Stimulated activated CD4-positive, alpha-beta T cell treated with anti-CD3 and anti-CD28 coated beads, Interleukin-1b, Interleukin-23, amount 100 ng/mL, for 48 hours (primary cell): Measurements from ENCODE around the gene EPB41L3.
"Not testable (repeated sequence)": the region's sequence is repeated elsewhere in the genome, so short reads cannot be mapped to it uniquely, and the experiment has no call there.

Source experiments
- DNase-seq: peaks from one replicate; pipeline ENCODE4 v3.0.0-alpha.2; 2020

EPB41L3 gene

DNA sequence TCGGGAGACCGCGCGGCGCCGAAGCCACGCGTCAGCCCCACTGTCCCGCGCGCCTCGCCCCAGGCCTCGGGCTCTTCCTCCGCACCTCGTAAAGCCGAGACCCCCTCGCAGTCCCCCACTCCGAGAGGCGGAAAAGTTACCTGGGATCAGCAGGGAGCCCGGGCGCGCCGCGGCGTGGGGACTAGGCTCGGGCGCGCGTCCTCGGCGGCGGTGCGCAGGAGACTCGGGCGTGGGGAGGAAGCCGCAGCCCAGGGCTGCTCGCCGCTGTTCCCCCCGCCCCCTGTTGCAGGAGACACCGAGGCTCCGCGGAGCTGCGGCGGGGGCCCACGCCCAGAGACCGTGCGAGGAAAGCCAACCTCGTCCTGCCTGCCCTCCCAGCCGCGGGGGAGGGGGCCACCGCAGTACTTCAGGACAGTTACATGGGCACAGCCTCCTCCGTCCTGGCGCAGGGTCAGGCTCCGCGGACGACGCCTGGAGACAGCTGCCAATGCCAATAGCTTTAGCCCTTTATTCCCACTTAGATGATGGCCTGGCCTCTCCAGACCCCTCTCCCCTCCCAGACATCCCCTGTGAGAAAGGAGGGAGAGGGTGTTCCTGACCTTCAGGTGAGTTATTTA lies at the start of gene EPB41L3:
Gene EPB41L3 (minus strand): TSS at position 225 of the 617 bp plus-strand sequence. CDS start 54,814 bp downstream, outside the sequence.
- no peak for DNase-seq

DNA sequence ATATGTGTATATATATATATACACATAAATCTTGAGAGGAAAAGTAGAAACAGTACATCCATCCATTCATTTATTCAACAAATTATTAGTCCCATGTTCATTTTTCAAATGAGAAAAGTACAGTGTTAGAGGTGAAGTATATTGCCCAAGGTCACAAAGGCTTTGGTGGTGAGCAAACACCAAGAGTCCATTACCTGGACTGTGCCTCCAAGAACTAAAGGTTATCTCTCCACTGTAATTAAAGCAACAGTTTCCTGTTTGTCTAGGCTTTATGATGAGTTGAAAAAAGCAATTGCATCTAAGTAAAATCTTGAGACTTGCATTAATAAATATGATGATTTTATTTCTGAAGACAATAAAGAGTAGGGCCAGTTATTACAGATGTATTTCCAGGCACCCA lies 44.7 kb upstream of the EPB41L3 start:
- no peak for DNase-seq

DNA sequence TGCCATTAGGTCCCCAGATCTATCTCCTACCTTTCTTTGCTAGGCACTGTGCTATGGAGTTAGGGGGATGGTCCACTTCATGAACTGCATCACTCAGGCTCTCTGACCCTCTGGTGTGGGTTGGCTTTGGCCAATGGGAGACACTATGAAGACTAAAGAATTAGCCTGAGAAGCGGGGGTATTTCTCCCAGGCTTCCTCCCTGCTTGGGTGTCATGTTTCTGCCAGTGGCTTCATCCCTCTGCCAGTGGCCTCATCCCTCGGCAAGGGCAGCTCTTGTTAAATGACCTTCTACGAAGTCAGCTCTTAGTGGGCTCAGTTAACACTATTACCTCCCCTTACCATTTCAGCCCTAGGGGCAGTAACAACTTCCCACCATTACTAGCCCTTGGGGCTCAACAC lies 41.9 kb upstream of the EPB41L3 start:
- DNase-seq: no peak

DNA sequence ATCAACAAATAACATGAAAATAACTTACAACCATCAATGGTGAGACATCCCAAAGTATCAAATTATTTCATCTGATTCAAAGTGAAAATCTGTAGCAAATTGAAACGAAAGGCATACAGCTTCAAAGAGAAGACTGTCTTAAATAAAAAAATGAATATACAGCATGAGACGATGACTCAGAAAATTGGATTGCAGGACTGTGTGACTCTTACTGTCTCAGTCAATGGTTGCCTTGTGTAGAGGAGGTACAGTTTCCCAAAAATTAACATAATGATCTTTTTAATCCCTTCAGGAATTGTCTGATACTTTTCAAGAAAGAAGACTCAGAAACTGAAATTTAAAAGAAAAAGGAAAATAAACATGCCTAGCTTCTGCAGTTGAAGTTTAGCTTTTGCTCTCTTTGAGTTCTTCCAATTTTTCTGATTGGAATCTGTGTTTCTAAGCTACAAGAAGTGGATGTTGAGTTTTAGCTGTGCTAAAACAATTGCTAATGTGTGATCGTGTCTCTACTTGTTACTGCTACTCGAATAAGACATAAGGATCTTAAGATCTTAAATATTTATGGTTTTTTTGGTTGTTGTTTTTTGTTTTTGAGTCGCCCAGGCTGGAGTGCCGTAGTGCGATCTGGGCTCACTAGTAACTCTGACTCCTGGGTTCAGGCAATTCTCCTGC lies 41.1 kb upstream of the EPB41L3 start:
- DNase-seq: no peak

DNA sequence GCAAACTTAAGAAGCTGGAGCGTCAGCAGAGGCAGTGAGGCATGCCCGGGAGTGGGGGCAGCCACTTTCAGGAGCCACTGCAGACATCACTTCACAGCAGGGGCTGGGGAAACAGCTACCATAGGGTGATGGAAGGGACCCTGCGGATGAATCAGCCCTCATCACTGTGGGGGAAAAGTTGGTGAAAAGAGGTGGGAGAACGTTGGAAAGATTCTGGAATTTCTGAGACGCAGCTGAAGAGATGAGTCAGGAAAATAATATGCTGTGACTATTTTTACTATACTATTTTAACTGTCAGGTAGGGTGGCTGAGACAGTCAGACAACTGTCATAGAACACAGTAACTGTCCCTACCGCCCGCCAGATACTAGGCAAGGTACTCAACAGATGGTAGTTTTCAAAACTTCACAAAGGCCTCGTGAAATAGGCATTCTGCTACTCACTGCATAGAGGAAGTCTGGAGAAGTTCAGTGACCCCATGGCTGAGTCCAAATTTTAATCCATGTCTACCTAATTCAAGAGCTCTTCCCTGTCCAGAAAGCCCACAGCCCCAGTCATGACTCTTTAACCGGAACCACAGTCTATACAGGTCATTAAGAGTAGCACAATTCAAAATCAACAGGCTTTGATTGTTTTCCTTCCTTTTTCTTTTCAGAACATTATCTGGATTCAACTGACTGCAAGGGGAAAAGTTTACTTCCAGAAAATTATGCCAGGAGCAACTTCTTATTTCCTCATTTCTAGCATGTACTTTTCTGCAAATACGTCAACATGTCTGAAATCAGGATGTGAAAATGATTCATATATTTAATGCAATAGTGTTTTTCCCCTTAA lies 39.3 kb upstream of the EPB41L3 start:
- no peak for DNase-seq

DNA sequence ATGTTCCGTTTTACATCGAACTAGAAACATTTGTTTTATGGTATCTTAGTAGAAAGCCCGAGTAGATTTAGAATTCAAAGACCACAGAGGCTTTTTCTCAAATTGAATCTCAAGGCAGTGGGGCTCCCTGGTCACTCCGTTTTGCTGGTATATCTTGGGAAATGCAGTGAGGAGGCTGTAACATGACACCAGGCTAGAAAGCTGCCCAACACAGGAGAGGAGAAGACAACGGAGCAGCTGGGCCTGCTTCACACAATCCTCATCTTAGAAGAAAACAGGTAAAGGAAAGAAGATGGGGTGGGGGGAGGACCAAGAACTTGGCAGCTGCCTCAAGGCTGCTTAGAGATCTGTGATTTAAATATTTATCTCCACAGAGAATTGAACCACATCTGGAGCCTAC lies 38.3 kb upstream of the EPB41L3 start:
- DNase-seq: no peak

DNA sequence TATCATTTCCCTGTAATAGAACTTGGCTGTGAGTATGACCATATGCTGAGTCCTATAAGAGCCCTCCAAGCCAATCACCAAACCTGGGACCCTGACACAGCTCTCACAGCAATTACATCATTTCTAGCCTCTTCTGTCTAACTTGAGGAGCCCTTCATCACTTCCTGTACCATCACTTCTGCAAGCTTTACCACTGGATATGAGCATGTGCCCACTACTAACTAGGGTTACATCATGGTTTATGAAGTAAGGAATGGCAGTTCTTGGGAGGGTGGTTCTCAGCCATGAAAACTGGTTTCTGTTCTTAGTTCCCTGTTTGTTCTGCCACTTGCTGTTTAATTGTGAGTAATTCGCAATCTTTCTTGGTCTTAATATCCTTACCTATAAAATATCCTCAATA lies 31.0 kb upstream of the EPB41L3 start:
- DNase-seq: no peak

DNA sequence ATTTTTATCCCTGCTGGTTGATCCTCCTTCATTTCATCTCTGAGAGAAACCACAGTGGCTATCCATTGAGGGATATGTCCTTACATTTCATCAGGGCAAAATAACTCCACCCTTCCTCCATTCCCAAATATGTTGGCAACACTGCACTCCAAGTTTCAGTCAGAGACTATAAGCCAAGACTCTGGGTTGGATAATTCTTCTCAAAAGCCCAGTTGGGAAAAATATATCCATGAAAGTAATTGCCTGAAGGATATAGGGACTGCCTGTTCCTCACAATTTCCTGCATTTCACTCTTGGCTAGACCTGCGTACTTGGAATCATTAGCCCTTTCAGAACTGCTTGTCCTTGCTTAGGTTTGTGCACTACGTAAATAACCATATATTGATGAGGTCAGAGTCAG lies 27.9 kb upstream of the EPB41L3 start:
- DNase-seq: no peak

DNA sequence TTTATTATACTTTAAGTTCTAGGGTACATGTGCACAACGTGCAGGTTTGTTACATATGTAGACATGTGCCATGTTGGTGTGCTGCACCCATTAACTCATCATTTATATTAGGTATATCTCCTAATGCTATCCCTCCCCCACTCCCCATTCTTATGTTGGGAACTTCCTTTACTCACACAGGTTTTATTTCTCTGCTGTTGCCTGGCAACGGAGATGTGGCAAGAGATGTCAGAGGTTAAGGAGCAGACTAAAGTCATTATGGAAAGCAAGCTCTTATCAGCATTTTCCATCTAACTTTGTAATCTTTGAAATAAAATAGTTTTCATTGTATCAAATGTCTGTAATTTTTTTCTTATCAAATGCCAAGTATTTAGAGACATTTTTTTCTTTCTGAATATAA lies 26.8 kb upstream of the EPB41L3 start:
- DNase-seq: not testable (repeated sequence)

DNA sequence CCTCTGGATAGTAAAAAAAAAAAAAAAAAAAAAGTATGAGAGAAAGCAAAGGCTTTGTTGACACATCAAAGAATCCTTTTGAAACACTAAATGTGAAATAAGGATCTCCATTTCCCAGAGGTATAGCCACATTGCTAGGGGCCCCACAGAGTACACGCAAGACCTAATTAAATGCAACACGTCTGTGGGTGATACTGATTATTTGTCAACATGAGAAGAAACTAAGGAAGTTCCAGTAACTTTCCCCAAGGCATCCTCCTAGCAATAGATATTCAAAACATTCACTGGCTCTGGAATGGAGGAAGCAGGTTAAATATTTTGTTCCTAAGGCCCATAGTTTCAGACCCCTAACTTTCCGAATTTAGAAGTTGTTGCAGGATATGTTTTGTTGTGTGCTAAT lies 24.6 kb upstream of the EPB41L3 start:
- no peak for DNase-seq

DNA sequence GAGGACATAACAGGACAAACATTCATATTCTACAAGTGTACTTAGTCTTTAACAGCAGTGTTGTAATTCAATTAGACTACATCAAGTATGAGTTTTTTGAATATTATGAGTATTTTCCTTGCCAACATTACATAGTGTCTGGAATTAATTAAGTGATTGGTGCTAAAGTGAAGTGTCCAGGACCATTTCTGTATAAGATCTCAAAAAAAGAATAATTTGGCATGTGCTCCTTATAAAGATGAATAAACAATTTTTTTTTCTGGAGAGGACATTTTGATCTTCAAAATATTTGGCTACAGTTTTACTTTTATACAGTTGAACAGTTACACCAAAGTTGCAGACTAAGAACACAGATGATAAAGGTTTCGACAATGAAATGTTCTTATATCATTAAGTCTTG lies 15.1 kb upstream of the EPB41L3 start:
- DNase-seq: no peak

DNA sequence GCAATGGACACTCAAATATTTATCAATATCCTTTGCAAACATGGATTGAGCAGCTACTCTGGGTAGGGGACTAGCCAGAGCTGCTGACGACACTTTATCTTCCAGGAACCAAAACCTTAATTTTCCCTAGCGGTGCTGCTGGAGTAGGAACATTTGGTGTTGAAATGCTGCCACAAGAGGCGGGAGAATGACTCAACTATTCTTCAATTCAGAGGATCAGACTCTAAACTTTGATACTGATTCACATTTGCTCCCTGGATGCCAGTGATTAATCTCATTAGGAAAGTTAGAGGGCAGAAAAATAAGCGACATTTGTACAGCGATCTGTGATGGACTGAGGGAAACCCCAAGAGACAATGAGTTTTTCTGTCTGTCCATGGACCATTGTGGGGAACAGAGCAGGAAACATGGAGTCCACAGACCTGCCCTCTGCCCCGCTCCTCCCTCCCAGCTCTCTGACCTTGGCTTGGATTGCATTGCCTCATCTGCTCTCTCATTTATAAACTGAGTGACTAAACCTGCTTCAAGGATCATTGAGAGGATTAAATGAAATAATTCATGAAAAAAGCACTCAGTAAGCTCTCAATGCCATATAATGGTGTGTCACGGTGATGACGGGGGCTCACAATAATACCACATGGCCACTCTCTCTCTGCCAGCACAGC lies 12.6 kb upstream of the EPB41L3 start:
- no peak for DNase-seq

DNA sequence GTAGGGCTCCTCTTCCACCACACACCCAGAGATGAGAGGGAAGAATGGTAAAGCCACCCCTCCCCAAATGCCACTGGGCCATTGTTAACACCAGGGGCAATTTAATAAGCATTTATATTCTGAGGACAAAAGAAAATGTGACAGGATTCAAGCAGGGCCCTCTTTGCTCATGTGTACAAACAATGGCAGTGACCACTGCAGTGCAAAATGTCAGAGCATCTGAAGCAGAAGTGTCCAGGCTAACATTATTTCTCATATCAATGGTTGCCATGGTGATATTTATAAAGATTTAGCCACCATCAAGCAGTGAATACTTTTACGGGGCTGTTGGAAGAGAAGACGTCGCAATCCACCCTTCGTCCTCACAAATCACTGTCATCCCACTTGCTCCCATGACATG lies 10.8 kb upstream of the EPB41L3 start:
- no peak for DNase-seq

DNA sequence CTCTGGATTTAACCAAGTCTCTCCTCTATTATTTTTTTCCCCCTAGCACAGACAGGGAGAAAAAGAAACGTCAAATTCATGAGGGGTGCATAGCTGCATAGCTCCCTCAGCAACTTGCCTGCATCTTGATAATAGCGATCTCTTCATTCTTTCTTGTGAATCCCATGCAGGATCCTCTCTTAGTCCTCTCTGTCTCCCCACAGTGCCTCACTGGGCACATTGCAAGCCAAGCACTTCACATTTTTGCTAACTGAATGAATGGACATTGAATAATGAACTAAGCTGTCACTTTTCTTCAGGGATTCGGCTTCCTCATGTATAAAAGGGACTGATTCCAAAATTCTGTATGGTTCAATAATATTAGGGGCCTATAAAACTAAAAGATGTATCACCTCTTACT lies 2.9 kb upstream of the EPB41L3 start:
- no peak for DNase-seq

DNA sequence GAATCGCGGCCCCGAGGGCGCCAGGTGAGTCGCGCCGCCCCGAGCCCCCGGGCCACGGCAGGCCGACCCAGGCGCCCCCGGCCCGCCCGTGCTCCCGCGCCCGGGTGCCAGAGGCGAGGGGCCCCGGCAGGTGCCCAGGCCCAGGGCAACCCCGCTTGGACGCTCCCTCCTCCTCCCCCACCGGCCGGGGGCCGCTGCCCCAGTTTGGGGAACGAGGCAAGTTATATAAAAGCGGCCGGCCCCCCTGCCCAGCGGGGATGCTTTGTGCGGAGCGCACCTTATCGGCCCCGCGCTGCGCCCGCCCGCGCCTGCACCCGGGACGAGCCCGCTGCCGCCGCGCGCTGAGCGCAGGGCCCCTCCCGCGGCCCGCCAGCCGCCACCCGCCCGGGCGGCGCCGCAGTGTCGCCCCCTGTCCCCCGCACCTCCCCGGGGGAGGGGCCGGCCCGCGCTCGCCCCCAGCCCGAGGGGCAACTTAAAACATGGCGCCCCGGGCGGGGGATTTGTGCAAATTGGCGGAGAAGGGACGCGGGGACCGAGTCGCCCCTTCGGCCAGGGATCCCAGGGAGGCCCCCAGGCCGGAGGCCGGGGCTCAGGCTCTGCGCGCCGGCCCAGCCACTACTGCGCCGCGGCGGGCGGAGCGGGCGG lies 639 bp downstream of the EPB41L3 start:
- no peak for DNase-seq

DNA sequence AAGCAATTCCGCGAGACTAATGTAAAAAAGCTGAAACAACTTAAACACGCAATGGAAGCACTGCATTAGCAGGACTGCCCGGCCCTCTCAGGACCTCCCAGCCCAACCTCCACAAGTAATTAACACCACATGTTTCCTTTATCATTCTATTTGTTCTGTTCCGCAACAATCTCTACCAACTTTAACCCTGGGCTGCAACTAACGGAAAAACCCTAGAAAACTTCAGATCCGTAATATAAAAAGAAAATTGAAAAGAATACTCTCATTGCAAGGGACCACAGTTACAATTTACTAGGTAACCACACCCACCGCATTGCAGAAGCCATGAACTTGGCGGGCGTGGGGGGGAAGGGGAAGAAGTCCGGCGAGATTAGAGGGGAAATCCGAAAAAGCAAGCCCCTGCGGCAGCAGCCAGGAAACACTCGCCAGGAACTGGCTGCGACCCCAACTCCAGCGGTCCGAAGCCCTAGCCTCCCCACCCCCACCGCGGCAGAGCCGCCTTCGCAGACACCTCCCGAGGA lies 1.2 kb downstream of the EPB41L3 start:
- DNase-seq: no peak

DNA sequence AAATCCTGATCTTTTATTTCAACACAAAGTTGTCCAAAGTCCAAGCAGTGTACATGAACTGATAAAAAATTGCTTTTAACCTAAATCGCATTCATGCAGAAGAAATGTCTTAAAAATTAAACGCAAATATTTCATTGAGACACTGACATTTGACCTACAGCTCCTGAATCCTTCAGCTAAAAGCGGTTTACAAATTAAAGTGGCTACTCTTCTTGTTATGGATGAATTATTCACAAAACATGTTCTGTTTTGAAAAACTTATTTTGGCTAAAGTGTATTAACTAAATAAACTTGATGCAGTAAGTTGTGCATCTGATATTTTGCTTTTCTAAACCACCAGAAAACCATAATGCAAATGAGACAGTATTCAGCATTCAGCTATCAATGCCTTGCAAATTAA lies 2.2 kb downstream of the EPB41L3 start:
- DNase-seq: no peak

DNA sequence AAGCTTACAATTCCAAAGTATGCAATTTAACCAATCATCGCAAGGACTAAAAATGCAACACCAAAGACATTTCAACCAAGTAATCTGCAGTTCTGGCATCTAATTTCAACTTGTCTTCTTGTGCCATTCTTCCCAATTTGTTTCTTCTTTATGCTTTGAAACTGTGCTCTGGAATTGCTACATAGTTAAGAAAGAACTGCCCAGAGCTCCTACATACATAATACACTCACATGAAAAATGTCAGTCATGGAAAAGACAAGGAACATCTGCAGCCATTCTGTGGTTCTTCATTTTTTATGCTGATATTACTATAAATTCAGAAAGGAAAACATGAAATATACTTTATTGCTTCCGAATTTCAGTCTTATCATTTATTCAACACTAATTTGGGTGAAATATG lies 4.4 kb downstream of the EPB41L3 start:
- no peak for DNase-seq

DNA sequence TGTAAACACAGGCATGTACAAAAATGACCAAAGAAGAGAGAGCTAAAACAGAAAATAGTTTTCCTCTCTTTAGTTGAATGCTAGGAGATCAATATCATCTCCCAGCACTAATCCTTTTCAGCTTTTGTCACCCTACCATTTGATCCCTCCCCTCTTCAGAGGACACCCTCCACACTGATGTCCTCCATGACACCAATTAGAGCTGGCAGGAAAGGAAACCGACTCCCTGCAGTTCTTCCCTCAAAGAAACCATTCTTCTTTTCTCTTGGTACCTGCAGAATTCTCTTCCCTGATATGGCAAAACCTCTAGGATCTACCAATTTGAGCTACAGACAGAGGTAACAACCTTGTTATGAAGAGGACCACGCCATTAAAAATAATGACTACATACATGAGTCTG lies 5.3 kb downstream of the EPB41L3 start:
- DNase-seq: no peak

DNA sequence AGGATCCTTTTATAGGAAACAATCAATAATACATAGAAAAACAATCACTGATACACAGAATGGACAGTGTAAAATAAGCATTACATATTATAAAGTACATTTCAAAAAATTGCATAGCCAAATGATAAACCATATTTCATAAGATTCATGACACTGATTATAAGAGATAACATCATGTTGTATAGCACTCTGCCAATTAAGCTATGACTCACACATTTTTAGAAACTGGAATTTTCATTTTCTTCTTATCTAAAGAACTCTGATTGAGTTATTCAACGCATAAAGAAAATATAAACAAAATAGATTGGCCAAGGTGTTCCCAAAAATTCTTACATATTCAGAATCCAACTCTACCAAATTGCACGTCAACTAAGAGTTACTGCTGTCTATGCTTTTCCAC lies 5.9 kb downstream of the EPB41L3 start:
- DNase-seq: no peak

DNA sequence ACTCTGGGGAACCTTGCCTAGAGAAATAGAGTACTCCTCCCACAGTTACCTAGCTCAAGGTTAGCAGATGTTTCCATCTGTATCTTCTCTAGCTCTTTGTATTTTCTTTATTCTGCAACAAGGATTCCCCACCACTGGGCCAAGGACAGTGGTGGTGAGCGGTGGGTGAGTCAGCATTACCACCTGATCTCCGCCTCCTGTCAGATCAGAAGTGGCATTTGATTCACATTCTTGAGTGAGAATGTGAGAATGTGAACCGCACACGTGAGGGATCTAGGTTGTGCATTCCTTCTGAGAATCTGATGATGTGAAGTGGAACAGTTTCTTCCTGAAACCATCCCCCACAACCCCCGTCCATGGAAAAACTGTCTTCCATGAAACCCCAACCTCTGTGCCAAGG lies 9.0 kb downstream of the EPB41L3 start:
- no peak for DNase-seq

DNA sequence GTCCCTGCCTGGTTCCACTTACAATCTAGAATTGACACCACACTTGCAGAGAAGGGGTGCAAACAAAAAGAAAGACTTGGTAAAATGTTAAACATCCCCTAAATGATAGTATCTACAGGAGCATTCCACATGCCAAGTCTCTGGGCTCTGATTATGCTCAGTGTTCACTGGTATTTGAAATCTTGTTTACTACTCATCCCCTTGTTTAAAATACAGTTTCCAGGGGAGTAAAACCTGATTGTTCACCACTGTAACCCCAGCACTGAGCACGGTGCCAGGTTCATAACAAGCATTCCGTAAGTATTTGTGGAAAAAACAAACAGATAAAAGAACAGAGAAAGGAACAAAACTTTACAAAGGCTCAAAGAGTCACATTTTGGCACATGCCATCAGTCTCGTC lies 11.7 kb downstream of the EPB41L3 start:
- no peak for DNase-seq

DNA sequence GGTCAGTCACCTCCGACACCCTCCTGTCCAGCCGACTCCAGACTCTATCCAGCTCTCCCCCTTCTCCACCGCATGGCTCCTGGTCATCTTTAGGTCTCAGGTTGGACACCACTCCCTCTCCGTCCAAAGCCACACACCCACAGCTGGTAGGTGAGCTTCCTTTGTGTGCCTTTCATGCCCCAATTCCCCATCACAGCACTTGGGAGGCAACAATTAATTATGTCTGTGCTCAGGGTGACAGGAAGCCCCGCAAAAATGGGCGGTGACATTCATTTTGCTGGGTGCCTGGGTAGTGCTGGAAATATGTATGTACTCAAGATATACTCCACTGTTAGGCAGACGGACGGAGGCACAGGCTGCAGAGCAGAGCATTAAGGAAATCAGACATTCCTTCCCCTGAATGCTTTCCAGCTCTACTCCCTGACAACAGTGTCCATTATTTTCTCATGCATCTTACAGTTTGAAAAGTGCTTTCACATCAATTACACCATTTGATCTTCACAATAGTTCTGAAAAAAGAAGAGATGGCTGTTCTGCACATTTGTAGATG lies 13.1 kb downstream of the EPB41L3 start:
- DNase-seq: no peak
